HepG2 (cell line): ENCODE measurements around the gene PRIMA1. TPM values are rescaled to one million over a fixed set of nuclear protein-coding genes. Genes with fewer than 3 reads are reported as not detected.

ENCODE experiments used
- AKAP8 ChIP-seq: sonication (generic); formaldehyde crosslinking; IDR thresholded peaks from 2 replicates; pipeline ENCODE4 v1.5.1; 2020; ENCODE audit warnings: mild to moderate bottlenecking, missing genetic modification reagents
- CBX2 ChIP-seq, 2 experiments: fragments of 200-600 bp in 1 of 2; sonication (generic); formaldehyde crosslinking in 1 of 2; IDR thresholded peaks; 2 replicates each; pipeline versions ENCODE4 v1.7.0 to v1.8.1; 2018 to 2022; ENCODE audit warnings: low read depth in 2 of 2, low read length in 1 of 2, mild to moderate bottlenecking in 1 of 2, missing genetic modification reagents in 1 of 2
- CBX5 ChIP-seq: sonication (generic); formaldehyde crosslinking; IDR thresholded peaks from 2 replicates; pipeline ENCODE4 v1.4.0; 2020; ENCODE audit warnings: missing genetic modification reagents, borderline replicate concordance
- JUN ChIP-seq: sonication (generic); formaldehyde crosslinking; IDR thresholded peaks from 2 replicates; pipeline ENCODE4 v1.4.0; 2020; ENCODE audit warnings: mild to moderate bottlenecking, missing genetic modification reagents
- KMT2B ChIP-seq: IDR thresholded peaks from 2 replicates; pipeline ENCODE4 v1.6.1; 2016; ENCODE audit warnings: missing genetic modification reagents, missing compliant biosample characterization
- SKI ChIP-seq: fragments of 450-650 bp; IDR thresholded peaks from one replicate; pipeline ENCODE4 v1.6.1; 2018; ENCODE audit warnings: mild to moderate bottlenecking; ENCODE audit not compliant: partially characterized antibody
- SMAD1 ChIP-seq: sonication (generic); formaldehyde crosslinking; IDR thresholded peaks from 2 replicates; pipeline ENCODE4 v1.4.0; 2020; ENCODE audit warnings: missing genetic modification reagents, low read depth, mild to moderate bottlenecking, borderline replicate concordance
- TRIM24 ChIP-seq: sonication (generic); formaldehyde crosslinking; IDR thresholded peaks from 2 replicates; pipeline ENCODE4 v1.8.0; 2022; ENCODE audit warnings: mild to moderate bottlenecking, missing genetic modification reagents
- ZNF205 ChIP-seq: IDR thresholded peaks from 2 replicates; pipeline ENCODE4 v1.6.1; 2018; ENCODE audit warnings: missing biosample characterization, missing genetic modification reagents
- ZNF580 ChIP-seq: IDR thresholded peaks from 2 replicates; pipeline ENCODE4 v1.6.1; 2016; ENCODE audit warnings: low read depth, borderline replicate concordance
- ZNF614 ChIP-seq: IDR thresholded peaks from 2 replicates; pipeline ENCODE4 v1.6.1; 2018; ENCODE audit warnings: missing biosample characterization, missing genetic modification reagents, inconsistent platforms, borderline replicate concordance
- ZNF713 ChIP-seq: sonication (generic); formaldehyde crosslinking; IDR thresholded peaks from 2 replicates; pipeline ENCODE4 v1.4.0; 2020; ENCODE audit warnings: mild to moderate bottlenecking, missing genetic modification reagents
- polyA plus RNA-seq, 8 experiments: library from polyadenylated mRNA; depleted of rRNA in 3 of 8; stranded (reverse) in 7 of 8; unstranded in 1 of 8; fragments of >200 nt; fragmentation: Illumina TruSeq in 4 of 8; extraction: Trizol in 4 of 8; gene quantifications; 2 replicates each; pipeline versions ENCODE4 v1.2.1 to v1.2.3, GENCODE V29; 2011 to 2016; ENCODE audit warnings: low read depth in 4 of 8, missing spikeins in 1 of 8, mixed read lengths in 1 of 8; ENCODE audit not compliant: insufficient read depth in 1 of 8
- total RNA-seq, 5 experiments: library from RNA; depleted of rRNA; stranded (reverse); fragments of >200 nt; fragmentation: Illumina TruSeq; extraction: Trizol; gene quantifications; 2 replicates each; pipeline ENCODE4 v1.2.3, GENCODE V29; 2016; ENCODE audit warnings: low read depth in 1 of 5
- TF ChIP-seq, protein P1 (sequence below): IDR thresholded peaks from 2 replicates; pipeline ENCODE4 v1.6.1; 2016; ENCODE audit warnings: low read depth
- TF ChIP-seq, protein P2 (sequence below): sonication (generic); formaldehyde crosslinking; conservative IDR thresholded peaks from 2 replicates; pipeline ENCODE4 v1.4.0; 2020; ENCODE audit warnings: missing genetic modification reagents
- TF ChIP-seq, protein P3 (sequence below): sonication (generic); formaldehyde crosslinking; IDR thresholded peaks from 2 replicates; pipeline ENCODE4 v1.8.0; 2022; ENCODE audit warnings: missing genetic modification reagents, low read depth, mild to moderate bottlenecking, borderline replicate concordance
- TF ChIP-seq, protein P4 (sequence below): sonication (generic); formaldehyde crosslinking; IDR thresholded peaks from 2 replicates; pipeline ENCODE4 v1.4.0; 2020; ENCODE audit warnings: missing genetic modification reagents
- TF ChIP-seq, protein P5 (sequence below): sonication (generic); formaldehyde crosslinking; IDR thresholded peaks from 2 replicates; pipeline ENCODE4 v1.4.0; 2020; ENCODE audit warnings: missing genetic modification reagents
- TF ChIP-seq, protein P6 (sequence below): sonication (generic); formaldehyde crosslinking; IDR thresholded peaks from 2 replicates; pipeline ENCODE4 v1.8.1; 2023; ENCODE audit warnings: missing genetic modification reagents, mild to moderate bottlenecking, borderline replicate concordance

Gene PRIMA1
- total and polyA plus RNA-seq, 2 of the 13 experiments (the other 11 are each of a cell fraction or from before 2014, with no cell fraction given): 2.4 to 3.2 TPM

GRCh38 chr14:93789228-93790130 lies 1.2 kb upstream of the PRIMA1 start (continued):
- TF ChIP-seq, protein P1, sequence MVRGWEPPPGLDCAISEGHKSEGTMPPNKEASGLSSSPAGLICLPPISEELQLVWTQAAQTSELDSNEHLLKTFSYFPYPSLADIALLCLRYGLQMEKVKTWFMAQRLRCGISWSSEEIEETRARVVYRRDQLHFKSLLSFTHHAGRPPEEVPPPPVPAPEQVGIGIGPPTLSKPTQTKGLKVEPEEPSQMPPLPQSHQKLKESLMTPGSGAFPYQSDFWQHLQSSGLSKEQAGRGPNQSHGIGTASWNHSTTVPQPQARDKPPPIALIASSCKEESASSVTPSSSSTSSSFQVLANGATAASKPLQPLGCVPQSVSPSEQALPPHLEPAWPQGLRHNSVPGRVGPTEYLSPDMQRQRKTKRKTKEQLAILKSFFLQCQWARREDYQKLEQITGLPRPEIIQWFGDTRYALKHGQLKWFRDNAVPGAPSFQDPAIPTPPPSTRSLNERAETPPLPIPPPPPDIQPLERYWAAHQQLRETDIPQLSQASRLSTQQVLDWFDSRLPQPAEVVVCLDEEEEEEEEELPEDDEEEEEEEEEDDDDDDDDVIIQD: no peak
- no peak for TF ChIP-seq CBX2 (IDR thresholded peaks at IDR 0.05; ENCODE audit: low read depth, low read length)
- TF ChIP-seq CBX2 (CRISPR knock-in tag; IDR thresholded peaks at IDR 0.05; ENCODE audit: low read depth): no peak
- TF ChIP-seq, protein P2, sequence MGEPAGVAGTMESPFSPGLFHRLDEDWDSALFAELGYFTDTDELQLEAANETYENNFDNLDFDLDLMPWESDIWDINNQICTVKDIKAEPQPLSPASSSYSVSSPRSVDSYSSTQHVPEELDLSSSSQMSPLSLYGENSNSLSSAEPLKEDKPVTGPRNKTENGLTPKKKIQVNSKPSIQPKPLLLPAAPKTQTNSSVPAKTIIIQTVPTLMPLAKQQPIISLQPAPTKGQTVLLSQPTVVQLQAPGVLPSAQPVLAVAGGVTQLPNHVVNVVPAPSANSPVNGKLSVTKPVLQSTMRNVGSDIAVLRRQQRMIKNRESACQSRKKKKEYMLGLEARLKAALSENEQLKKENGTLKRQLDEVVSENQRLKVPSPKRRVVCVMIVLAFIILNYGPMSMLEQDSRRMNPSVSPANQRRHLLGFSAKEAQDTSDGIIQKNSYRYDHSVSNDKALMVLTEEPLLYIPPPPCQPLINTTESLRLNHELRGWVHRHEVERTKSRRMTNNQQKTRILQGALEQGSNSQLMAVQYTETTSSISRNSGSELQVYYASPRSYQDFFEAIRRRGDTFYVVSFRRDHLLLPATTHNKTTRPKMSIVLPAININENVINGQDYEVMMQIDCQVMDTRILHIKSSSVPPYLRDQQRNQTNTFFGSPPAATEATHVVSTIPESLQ (CRISPR knock-in tag): no peak
- TF ChIP-seq, protein P3, sequence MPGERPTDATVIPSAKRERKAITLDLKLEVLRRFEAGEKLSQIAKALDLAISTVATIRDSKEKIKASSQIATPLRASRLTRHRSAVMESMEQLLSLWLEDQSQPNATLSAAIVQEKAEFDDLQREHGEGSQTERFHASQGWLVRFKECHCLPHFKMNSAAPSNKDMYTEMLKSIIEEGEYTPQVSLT: no peak
- TF ChIP-seq SKI: no peak
- TF ChIP-seq ZNF205 (CRISPR knock-in tag): 0 out of 2 replicates have a peak, but pooled peaks have one; percentile 36
- TF ChIP-seq, protein P4, sequence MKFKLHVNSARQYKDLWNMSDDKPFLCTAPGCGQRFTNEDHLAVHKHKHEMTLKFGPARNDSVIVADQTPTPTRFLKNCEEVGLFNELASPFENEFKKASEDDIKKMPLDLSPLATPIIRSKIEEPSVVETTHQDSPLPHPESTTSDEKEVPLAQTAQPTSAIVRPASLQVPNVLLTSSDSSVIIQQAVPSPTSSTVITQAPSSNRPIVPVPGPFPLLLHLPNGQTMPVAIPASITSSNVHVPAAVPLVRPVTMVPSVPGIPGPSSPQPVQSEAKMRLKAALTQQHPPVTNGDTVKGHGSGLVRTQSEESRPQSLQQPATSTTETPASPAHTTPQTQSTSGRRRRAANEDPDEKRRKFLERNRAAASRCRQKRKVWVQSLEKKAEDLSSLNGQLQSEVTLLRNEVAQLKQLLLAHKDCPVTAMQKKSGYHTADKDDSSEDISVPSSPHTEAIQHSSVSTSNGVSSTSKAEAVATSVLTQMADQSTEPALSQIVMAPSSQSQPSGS: no peak
- TF ChIP-seq CBX5 (CRISPR knock-in tag): no peak
- TF ChIP-seq ZNF614 (CRISPR knock-in tag): no peak
- TF ChIP-seq KMT2B (CRISPR knock-in tag): no peak
- no peak for TF ChIP-seq JUN (CRISPR knock-in tag)
- no peak for TF ChIP-seq TRIM24 (CRISPR knock-in tag)
- no peak for TF ChIP-seq AKAP8 (CRISPR knock-in tag)
- TF ChIP-seq ZNF580 (CRISPR knock-in tag): no peak
- TF ChIP-seq, protein P5, sequence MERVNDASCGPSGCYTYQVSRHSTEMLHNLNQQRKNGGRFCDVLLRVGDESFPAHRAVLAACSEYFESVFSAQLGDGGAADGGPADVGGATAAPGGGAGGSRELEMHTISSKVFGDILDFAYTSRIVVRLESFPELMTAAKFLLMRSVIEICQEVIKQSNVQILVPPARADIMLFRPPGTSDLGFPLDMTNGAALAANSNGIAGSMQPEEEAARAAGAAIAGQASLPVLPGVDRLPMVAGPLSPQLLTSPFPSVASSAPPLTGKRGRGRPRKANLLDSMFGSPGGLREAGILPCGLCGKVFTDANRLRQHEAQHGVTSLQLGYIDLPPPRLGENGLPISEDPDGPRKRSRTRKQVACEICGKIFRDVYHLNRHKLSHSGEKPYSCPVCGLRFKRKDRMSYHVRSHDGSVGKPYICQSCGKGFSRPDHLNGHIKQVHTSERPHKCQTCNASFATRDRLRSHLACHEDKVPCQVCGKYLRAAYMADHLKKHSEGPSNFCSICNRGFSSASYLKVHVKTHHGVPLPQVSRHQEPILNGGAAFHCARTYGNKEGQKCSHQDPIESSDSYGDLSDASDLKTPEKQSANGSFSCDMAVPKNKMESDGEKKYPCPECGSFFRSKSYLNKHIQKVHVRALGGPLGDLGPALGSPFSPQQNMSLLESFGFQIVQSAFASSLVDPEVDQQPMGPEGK: 0 out of 2 replicates have a peak, but pooled peaks have one; percentile 11
- TF ChIP-seq SMAD1: no peak
- TF ChIP-seq, protein P6, sequence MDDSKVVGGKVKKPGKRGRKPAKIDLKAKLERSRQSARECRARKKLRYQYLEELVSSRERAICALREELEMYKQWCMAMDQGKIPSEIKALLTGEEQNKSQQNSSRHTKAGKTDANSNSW (CRISPR knock-in tag): no peak
- no peak for TF ChIP-seq ZNF713 (CRISPR knock-in tag)
